GM18858 (cell line): ENCODE data around the gene CYBRD1.
"Not testable (repeated sequence)": the region's sequence is repeated elsewhere in the genome, so short reads cannot be mapped to it uniquely, and the experiment has no call there.

Experiments used
- ATAC-seq: cut with Tn5 transposase; IDR thresholded peaks from one replicate; pipeline ENCODE4 v1.9.1; 2021; ENCODE audit not compliant: unreplicated experiment

CYBRD1 gene

GRCh38 chr2:171522052-171522787, at the start of gene CYBRD1:
Gene CYBRD1 (plus strand): TSS chr2:171522474. CDS start chr2:171522546, 72 bp downstream.
- ATAC-seq, result peak; percentile 51

GRCh38 chr2:171475979-171476378, 46.3 kb upstream of the CYBRD1 start:
- no peak for ATAC-seq

GRCh38 chr2:171478345-171478744, 43.9 kb upstream of the CYBRD1 start:
- ATAC-seq, result no peak

GRCh38 chr2:171479154-171479814, 43.0 kb upstream of the CYBRD1 start:
- peak; percentile 56 for ATAC-seq

DNA sequence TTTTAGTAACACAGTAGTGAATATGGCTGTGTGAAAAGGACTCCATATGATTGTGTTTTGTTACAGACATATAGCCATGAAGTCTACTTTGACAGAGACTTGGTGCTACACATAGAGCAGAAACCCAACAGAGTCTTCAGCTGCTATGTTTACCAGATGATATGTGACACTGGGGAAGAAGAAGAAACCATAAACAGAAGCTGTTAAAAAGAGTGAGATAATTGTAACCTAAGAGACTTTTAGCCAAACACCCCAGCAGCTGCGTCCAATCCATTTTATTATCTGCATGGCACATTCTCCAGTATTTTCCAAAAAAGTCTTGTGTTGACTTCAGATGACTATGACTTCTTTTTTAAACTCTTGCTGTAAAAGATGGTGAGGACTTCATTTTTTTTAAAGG, 41.4 kb upstream of the CYBRD1 start:
- ATAC-seq, result no peak

- no peak for ATAC-seq
These were observed 40.0 kb upstream of the CYBRD1 start for GRCh38 chr2:171482308-171482707.

- ATAC-seq, result no peak
These were observed 39.4 kb upstream of the CYBRD1 start for GRCh38 chr2:171482877-171483276.

- no peak for ATAC-seq
These were observed 38.5 kb upstream of the CYBRD1 start for GRCh38 chr2:171483793-171484192.

DNA sequence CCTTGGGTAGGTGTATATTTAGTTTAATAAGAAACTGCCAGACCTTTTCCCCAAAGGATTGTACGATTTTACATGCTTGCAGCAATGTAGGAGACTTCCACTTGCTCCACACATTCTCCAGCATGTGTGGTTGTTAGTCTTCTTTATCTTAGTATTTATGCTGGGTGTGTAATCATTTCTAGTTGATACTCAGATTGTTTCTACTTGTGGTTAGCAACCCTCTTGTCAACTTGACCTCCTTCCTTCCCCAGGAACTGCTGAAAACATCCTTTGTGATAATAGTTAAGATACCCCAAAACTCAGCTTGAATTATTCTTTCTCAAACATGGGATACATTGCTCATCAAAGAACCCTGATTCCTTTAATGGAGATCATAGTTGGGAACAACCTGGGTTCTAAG, 37.2 kb upstream of the CYBRD1 start:
- ATAC-seq, result no peak

DNA sequence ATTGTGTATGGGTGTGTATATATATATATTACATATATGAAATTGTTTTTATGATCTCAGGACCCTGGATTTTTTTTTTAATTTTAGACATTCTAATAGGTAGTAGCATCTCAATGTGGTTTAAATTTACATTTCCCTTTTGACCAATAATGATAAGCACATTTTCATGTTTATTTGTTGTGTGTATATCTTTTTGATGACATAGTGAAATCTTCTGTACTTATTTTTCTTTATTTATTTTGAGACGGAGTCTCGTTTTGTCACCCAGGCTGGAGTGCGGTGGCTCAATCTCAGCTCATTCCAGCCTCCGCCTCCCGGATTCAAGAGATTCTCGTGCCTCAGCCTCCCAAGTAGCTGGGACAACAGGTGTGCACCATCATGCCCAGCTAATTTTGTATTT, 35.1 kb upstream of the CYBRD1 start:
- no peak for ATAC-seq

GRCh38 chr2:171487803-171488259, 34.4 kb upstream of the CYBRD1 start:
- no peak for ATAC-seq

GRCh38 chr2:171490577-171490976, 31.7 kb upstream of the CYBRD1 start:
- ATAC-seq, result no peak

DNA sequence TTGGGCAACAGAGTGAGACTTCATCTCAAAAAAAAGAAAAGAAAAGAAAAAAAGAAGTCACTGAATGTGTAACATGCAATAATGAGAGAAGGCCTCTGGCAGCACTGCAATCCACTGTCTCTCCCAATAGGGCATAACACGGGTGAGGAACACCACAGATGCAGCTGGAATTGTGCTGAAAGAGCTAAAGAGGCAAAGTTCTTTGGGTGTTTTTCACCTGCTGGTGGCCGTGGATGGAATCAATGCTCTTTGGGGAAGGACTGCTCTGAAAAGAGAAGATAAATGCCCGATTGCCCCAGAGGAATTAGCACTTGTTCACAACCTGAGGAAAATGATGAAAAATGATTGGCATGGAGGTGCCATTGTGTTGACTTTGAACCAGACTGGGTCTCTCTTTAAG, 31.0 kb upstream of the CYBRD1 start:
- ATAC-seq, result no peak

- no peak for ATAC-seq
These were observed 29.6 kb upstream of the CYBRD1 start for GRCh38 chr2:171492664-171493063.

GRCh38 chr2:171497664-171498063, 24.6 kb upstream of the CYBRD1 start:
- ATAC-seq, result not testable (repeated sequence)

DNA sequence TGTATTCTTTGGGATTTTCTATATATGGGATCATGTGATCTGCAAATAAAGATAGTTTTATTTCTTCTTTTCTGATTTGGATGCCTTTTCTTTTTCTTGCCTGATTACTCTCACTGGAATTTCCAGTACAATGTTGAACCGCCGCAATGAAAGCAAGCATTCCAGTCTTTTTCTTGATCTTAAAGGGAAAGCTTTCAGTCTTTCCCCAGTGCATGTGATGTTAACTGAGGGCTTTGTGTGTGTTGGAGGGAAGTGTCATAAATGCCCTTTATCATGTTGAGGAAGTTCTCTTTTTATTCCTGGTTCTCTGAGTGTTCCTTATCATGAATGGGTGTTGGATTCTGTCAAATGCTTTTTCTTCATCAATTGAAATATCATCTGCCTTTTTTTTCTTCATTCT, 16.9 kb upstream of the CYBRD1 start:
- no peak for ATAC-seq

- peak; percentile 65 for ATAC-seq
These were observed 12.1 kb upstream of the CYBRD1 start for GRCh38 chr2:171509945-171510731.

- no peak for ATAC-seq
These were observed 10.3 kb upstream of the CYBRD1 start for GRCh38 chr2:171512014-171512413.

- no peak for ATAC-seq
These were observed 9.5 kb upstream of the CYBRD1 start for GRCh38 chr2:171512683-171513195.

GRCh38 chr2:171513719-171514160, 8.5 kb upstream of the CYBRD1 start:
- ATAC-seq, result no peak

DNA sequence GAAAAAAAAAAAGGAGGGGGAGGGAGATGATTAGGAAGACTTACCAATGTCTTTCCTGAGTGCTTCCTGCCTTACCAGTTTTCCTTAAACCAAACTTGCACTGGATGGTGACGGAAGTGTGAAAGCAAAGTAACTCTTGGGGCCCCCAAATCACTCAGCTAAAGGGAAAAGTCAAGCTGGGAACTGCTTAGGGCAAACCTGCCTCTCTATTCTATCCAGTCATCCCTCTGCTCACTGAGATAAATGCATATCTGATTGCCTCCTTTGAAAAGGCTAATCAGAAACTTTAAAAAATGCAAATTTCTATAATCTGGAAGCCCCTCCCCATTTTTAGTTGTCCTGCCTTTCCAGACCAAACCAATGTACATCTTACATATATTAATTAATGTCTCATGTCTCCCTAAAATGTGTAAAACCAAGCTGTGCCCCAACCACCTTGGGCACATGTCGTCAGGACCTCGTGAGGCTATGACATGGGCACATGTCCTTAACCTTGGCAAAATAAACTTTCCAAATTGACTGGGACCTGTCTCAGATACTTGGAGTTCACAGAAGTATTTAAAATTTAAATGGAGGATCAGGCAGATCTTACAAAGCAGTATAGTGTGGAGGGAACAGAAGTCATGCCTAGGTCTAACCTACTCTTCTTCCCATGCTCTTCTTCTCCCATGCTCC, 7.2 kb upstream of the CYBRD1 start:
- ATAC-seq, result no peak
